ENCODE data around the gene OVCH1.

OVCH1 gene

DNA sequence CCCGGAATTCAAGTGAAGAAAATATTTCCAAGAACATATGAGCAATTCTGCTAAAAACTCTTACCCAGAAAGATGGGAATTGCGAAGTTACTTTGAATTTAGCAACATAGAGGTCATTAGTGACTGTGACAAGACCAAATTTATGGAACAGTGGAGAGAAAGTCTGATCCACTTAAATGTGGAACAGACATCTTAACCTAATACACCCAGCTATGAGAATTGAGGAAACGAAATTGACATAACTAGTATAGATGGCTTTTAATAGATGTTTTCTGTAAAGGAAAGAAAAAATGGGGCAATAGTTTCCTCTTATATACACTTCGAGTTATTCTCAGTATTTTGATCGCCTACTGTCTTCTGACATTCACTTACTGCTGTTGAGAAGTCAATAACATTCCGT, 4.6 kb downstream of the OVCH1 start:
- DNase-seq (ENCODE audit: extremely low spot score): no peak
- TF ChIP-seq, protein P1, sequence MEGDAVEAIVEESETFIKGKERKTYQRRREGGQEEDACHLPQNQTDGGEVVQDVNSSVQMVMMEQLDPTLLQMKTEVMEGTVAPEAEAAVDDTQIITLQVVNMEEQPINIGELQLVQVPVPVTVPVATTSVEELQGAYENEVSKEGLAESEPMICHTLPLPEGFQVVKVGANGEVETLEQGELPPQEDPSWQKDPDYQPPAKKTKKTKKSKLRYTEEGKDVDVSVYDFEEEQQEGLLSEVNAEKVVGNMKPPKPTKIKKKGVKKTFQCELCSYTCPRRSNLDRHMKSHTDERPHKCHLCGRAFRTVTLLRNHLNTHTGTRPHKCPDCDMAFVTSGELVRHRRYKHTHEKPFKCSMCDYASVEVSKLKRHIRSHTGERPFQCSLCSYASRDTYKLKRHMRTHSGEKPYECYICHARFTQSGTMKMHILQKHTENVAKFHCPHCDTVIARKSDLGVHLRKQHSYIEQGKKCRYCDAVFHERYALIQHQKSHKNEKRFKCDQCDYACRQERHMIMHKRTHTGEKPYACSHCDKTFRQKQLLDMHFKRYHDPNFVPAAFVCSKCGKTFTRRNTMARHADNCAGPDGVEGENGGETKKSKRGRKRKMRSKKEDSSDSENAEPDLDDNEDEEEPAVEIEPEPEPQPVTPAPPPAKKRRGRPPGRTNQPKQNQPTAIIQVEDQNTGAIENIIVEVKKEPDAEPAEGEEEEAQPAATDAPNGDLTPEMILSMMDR (IDR thresholded peaks at IDR 0.05; ENCODE audit: control extremely low read depth, extremely low read depth, low read depth, missing control alignments): no peak
- ChIA-PET CTCF (interaction anchor here (2.6 kb wide), 1 partner anchor 9 kb away, joined by 5 read pairs; no protein-coding TSS in a partner anchor), POLR2A (no interaction called here)

DNA sequence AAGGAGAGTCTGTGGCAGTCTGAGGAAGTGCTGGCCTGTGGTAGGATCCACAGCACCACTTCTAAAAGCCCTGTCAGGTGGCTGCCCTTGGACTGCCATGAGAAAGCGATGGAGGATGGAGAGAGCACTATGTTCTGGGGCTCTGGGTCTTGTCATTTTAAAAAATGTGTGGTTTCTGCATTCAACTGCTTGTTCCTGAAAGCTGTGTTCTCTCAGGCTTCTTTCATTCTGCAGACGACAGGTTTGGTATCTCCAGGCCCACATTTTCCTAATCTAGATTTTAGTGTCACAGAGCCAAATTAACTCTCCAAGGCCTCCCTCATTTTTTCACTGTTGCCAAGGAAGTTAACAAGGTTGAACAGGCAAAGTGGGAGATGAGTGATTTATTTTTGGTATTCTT, 10.5 kb downstream of the OVCH1 start:
- DNase-seq (ENCODE audit: extremely low spot score): no peak
- POLR2A ChIA-PET: no interaction called here
- CTCF ChIA-PET: no interaction called here
- TF ChIP-seq, protein P1 (IDR thresholded peaks at IDR 0.05; ENCODE audit: control extremely low read depth, extremely low read depth, low read depth, missing control alignments): no peak

DNA sequence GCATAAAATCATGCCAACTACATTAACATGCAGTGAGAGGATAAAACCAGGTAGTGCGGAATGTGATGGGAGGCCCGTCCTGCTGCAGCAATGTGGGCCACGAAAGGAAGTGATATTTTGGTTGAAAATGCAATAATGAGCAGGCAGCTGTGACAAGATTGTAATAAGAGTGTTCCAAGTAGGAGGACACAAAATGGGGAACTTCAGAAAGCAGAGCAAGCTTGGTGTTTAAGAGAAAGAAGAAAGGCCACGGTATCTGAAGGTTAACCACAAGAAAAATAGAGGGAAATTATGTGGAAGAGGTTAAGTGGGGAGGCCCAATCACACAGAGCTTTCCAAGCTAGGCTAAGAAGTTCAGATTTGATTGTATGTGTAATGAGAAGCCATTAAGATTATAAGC, 34.3 kb downstream of the OVCH1 start:
- CTCF ChIA-PET: interaction anchor here (0.8 kb wide), 1 partner anchor 12 kb away, joined by 4 read pairs; no protein-coding TSS in a partner anchor

DNA sequence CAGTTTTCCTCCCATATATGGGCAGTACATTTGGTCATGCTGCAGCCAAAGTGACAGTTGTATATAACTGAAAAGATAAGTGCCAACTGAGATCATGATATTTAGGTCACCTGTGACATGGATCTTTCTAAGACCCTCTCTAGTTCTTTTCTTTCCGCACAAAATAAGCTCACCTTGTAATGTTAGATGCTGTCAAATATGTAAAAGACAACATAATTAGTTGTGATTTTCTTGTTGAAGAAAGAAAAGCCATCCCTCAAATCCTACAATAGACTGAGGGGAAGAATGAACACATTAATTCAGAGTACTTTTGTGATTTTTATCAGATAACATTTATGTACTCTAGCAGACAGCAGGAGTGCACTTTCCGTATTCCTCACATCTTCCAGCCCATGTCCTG, 37.4 kb downstream of the OVCH1 start:
- DNase-seq (ENCODE audit: extremely low spot score): no peak
- TF ChIP-seq, protein P1 (IDR thresholded peaks at IDR 0.05; ENCODE audit: control extremely low read depth, extremely low read depth, low read depth, missing control alignments): no peak
- ChIA-PET CTCF (no interaction called here), POLR2A (no interaction called here)

More for the DNA sequence above, 34.3 kb downstream of the OVCH1 start:
- POLR2A ChIA-PET: no interaction called here
- no peak for DNase-seq (ENCODE audit: extremely low spot score)
- TF ChIP-seq, protein P1 (IDR thresholded peaks at IDR 0.05; ENCODE audit: control extremely low read depth, extremely low read depth, low read depth, missing control alignments): no peak

DNA sequence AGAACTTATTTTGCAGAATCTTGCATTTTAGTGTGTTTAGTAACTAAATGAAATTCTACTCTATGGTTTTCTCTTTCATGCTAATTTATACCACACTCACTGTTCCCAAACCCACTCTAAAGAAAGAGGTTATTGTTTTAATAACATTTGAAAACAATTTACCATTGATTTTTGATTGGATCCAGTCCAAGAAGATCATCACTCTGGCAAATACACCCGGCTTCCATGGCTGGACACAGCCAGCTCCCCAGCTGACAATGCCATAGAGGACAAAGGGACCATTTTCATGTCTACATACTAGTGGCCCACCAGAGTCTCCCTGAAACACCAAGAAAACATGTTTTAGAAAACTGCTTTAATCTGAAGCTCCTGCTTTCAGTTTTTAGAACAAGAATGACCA, 42.4 kb downstream of the OVCH1 start:
- TF ChIP-seq, protein P1 (IDR thresholded peaks at IDR 0.05; ENCODE audit: control extremely low read depth, extremely low read depth, low read depth, missing control alignments): no peak
- CTCF ChIA-PET: interaction anchor here (1.2 kb wide), 1 partner anchor 22 kb away, joined by 3 read pairs; no protein-coding TSS in a partner anchor

DNA sequence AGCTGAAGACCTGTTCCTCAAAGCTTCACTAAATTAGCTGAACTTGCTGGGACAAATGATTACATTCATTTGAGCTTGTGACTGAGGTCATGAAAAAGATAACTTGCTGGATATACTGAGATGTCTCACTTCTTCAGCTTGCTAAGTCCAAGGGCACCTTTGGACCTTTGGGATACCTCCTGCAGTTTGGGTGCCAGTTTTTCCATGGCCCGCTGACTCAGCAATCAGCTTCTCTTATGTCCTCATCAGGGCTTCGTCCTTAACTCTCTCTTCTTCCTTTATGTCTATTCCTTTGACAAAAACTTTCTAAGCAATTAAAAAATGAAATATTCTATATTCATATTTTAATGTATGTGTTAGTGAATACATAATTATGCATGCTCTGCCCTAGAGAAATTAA, 45.6 kb downstream of the OVCH1 start:
- ChIA-PET POLR2A (no interaction called here), CTCF (interaction anchor here (1.1 to 1.2 kb wide), 2 partner anchors 16 to 19 kb away, joined by 3 read pairs; no protein-coding TSS in a partner anchor)
- TF ChIP-seq, protein P1 (IDR thresholded peaks at IDR 0.05; ENCODE audit: control extremely low read depth, extremely low read depth, low read depth, missing control alignments): no peak

More for the DNA sequence above, 42.4 kb downstream of the OVCH1 start:
- no peak for DNase-seq (ENCODE audit: extremely low spot score)
- POLR2A ChIA-PET: no interaction called here

More for the DNA sequence above, 45.6 kb downstream of the OVCH1 start:
- no peak for DNase-seq (ENCODE audit: extremely low spot score)
